Measurements from ENCODE around the gene LCAT. TPM values are rescaled to one million over a fixed set of nuclear protein-coding genes. Genes with fewer than 3 reads are reported as not detected.

Gene LCAT
- total and polyA plus RNA-seq, 4 donors, result 45.7 to 201 (median 113) TPM

DNA sequence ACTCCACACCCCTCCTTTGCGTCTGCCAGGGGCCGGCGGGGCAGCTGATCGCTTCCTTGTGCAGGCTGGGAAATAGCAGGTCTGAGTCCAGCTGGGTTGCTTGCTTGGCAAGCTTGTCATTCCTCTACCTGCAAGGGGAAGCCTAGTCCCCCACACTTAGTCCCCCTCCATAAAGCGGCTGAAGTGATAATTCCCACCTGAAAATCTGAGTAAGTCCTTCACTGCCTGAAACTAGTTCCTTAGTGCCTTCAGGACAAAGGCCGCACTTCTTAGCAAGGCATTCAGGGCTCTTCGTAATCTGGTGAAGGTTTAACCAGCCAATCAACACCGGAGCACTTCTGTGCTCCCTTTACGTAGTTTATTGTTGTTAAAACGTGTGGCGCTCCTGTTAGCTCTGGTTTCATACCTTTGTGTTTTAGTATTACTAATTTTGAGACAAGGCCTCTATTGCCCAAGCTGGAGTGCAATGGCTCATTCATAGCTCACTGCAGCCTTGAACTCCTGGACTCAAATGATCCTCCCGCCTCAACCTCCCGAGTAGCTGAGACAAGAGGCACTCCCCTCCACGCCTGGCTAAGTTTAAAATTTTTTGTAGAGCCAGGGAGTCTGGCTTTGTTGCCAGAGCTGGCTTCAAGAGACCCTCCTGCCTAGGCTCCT, 50.0 kb downstream of the LCAT start:
- 13% methylated on average over 14 of the region's 14 CpGs for WGBS
- Histone ChIP-seq H3K27ac (ENCODE audit: low read depth in 1 of 2, low read length in 2 of 2) (peak overlapping the region; percentile 91 to 93), H3K4me3 (ENCODE audit: low read depth in 1 of 3, low read length in 3 of 3) (peak overlapping the region; percentile 85 to 93 (median 86)), H3K9me3 (ENCODE audit: control insufficient read depth in 4 of 4, low read length in 3 of 4) (no peaks in the 10 kb centered on the region), H3K36me3 (ENCODE audit: control insufficient read depth in 4 of 4, insufficient read depth in 3 of 4, low read depth in 1 of 4, low read length in 3 of 4) (no peaks in the 10 kb centered on the region), H3K4me1 (ENCODE audit: control insufficient read depth in 4 of 4, insufficient read depth in 4 of 4, low read length in 3 of 4) (peaks cover 7 to 19% (median 16%) of the 10 kb centered on the region in 4 donors), H3K9ac (ENCODE audit: low read depth in 1 of 2, low read length in 2 of 2) (peak overlapping the region; percentile 75 to 90), H3K27me3 (ENCODE audit: control insufficient read depth in 4 of 4, insufficient read depth in 4 of 4, low read length in 3 of 4) (no peaks in the 10 kb centered on the region)
- DNase-seq (ENCODE audit: low spot score), result no peak
- no peak for TF ChIP-seq GABPA (IDR thresholded peaks at IDR 0.05 in 1 of 2, conservative IDR thresholded peaks at IDR 0.05 in 1 of 2)
- no peak for TF ChIP-seq TAF1 (conservative IDR thresholded peaks at IDR 0.05)
- TF ChIP-seq ZBTB33 (IDR thresholded peaks at IDR 0.05), result no peak
- no peak for TF ChIP-seq SP1 (IDR thresholded peaks at IDR 0.05)

GRCh38 chr16:67892899-67893742, 50.8 kb downstream of the LCAT start, which contains the start of gene PSKH1:
Gene PSKH1, plus strand, starts transcription at chr16:67893254. Its CDS starts 15,496 bp downstream, at chr16:67908750.
- Histone ChIP-seq H3K9me3 (ENCODE audit: control insufficient read depth in 4 of 4, low read length in 3 of 4) (no peaks in the 10 kb centered on the region), H3K27me3 (ENCODE audit: control insufficient read depth in 4 of 4, insufficient read depth in 4 of 4, low read length in 3 of 4) (no peaks in the 10 kb centered on the region), H3K4me1 (ENCODE audit: control insufficient read depth in 4 of 4, insufficient read depth in 4 of 4, low read length in 3 of 4) (peaks cover 7 to 19% (median 16%) of the 10 kb centered on the region in 4 donors), H3K4me3 (ENCODE audit: low read depth in 1 of 3, low read length in 3 of 3) (peak within 1 kb of the TSS; percentile 85 to 93 (median 86)), H3K9ac (ENCODE audit: low read depth in 1 of 2, low read length in 2 of 2) (peak within 1 kb of the TSS; percentile 75 to 90), H3K27ac (ENCODE audit: low read depth in 1 of 2, low read length in 2 of 2) (peak within 1 kb of the TSS; percentile 91 to 93), H3K36me3 (ENCODE audit: control insufficient read depth in 4 of 4, insufficient read depth in 3 of 4, low read depth in 1 of 4, low read length in 3 of 4) (no peaks in the 10 kb centered on the region)
- DNase-seq (ENCODE audit: low spot score), result peak; percentile 99
- peak; percentile 9 to 45 for TF ChIP-seq RAD21 (IDR thresholded peaks at IDR 0.05)
- peak in 1 of 2 donors; percentile 27 for TF ChIP-seq EGR1 (IDR thresholded peaks at IDR 0.05; ENCODE audit: low read depth in 2 of 2)
- TF ChIP-seq TAF1 (conservative IDR thresholded peaks at IDR 0.05), result no peak
- TF ChIP-seq GABPA (IDR thresholded peaks at IDR 0.05 in 1 of 2, conservative IDR thresholded peaks at IDR 0.05 in 1 of 2), result peak in 1 of 2 donors; percentile 36
- TF ChIP-seq YY1 (IDR thresholded peaks at IDR 0.05), result peak; percentile 95
- TF ChIP-seq HNF4A (conservative IDR thresholded peaks at IDR 0.05), result peak in 1 of 2 donors; percentile 36
- TF ChIP-seq FOXA2 (IDR thresholded peaks at IDR 0.05), result no peak
- TF ChIP-seq, protein P1, sequence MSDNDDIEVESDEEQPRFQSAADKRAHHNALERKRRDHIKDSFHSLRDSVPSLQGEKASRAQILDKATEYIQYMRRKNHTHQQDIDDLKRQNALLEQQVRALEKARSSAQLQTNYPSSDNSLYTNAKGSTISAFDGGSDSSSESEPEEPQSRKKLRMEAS (IDR thresholded peaks at IDR 0.05), result no peak
- TF ChIP-seq CTCF (IDR thresholded peaks at IDR 0.05; ENCODE audit: low read depth, low read length, missing input control), result no peak
- TF ChIP-seq ZBTB33 (IDR thresholded peaks at IDR 0.05), result peak; percentile 43
- TF ChIP-seq SP1 (IDR thresholded peaks at IDR 0.05), result peak; percentile 52
- under 1% methylated on average over 90 of the region's 90 CpGs for WGBS

Measured in liver (tissue), 9 donors.